Stimulated activated naive CD4-positive, alpha-beta T cell treated with Interleukin-2 at 50 U/mL for 16 hours (primary cell): ENCODE results near the gene CCDC81.
"Not testable (repeated sequence)": the region's sequence is repeated elsewhere in the genome, so short reads cannot be mapped to it uniquely, and the experiment has no call there.

Experiments used
- DNase-seq: peaks from one replicate; lab custom pipeline; 2025; lab: John Stamatoyannopoulos, UW

Gene CCDC81

GRCh38 chr11:86374586-86374985 lies at the start of gene CCDC81:
Gene CCDC81 (plus strand): TSS chr11:86374887. CDS start chr11:86375164, 277 bp downstream.
- no peak for DNase-seq

- DNase-seq = no peak
Observed at GRCh38 chr11:86335131-86335767, 39.4 kb upstream of the CCDC81 start.

- no peak for DNase-seq
Observed at GRCh38 chr11:86337227-86337626, 37.5 kb upstream of the CCDC81 start.

GRCh38 chr11:86341382-86341781 lies 33.3 kb upstream of the CCDC81 start:
- DNase-seq = no peak

GRCh38 chr11:86346513-86346912 lies 28.2 kb upstream of the CCDC81 start:
- no peak for DNase-seq

- no peak for DNase-seq
Observed at GRCh38 chr11:86355256-86355655, 19.4 kb upstream of the CCDC81 start.

- DNase-seq = not testable (repeated sequence)
Observed at GRCh38 chr11:86357412-86357811, 17.3 kb upstream of the CCDC81 start.

- no peak for DNase-seq
Observed at GRCh38 chr11:86358720-86359119, 16.0 kb upstream of the CCDC81 start.

GRCh38 chr11:86360775-86361395 lies 13.8 kb upstream of the CCDC81 start:
- DNase-seq = no peak

GRCh38 chr11:86363424-86363823 lies 11.3 kb upstream of the CCDC81 start:
- no peak for DNase-seq

GRCh38 chr11:86365546-86365945 lies 9.1 kb upstream of the CCDC81 start:
- DNase-seq = no peak

- no peak for DNase-seq
Observed at GRCh38 chr11:86369668-86370067, 5.0 kb upstream of the CCDC81 start.

- DNase-seq = no peak
Observed at GRCh38 chr11:86370171-86370570, 4.5 kb upstream of the CCDC81 start.

GRCh38 chr11:86370922-86371594 lies 3.6 kb upstream of the CCDC81 start:
- DNase-seq = no peak

- DNase-seq = no peak
Observed at GRCh38 chr11:86372041-86372440, 2.6 kb upstream of the CCDC81 start.

GRCh38 chr11:86372586-86372985 lies 2.1 kb upstream of the CCDC81 start:
- DNase-seq = no peak

GRCh38 chr11:86374069-86374468 lies 618 bp upstream of the CCDC81 start:
- DNase-seq = no peak

GRCh38 chr11:86377972-86378371 lies 3.3 kb downstream of the CCDC81 start:
- DNase-seq = no peak

- no peak for DNase-seq
Observed at GRCh38 chr11:86380295-86381059, 5.8 kb downstream of the CCDC81 start.

GRCh38 chr11:86383041-86383955 lies 8.6 kb downstream of the CCDC81 start:
- no peak for DNase-seq

- DNase-seq = no peak
Observed at GRCh38 chr11:86386283-86386682, 11.6 kb downstream of the CCDC81 start.

GRCh38 chr11:86386746-86387145 lies 12.1 kb downstream of the CCDC81 start:
- DNase-seq = no peak
